Renal cortical epithelial cell (primary cell): ENCODE results near the gene PWP2. TPM values are rescaled to one million over a fixed set of nuclear protein-coding genes. Genes with fewer than 3 reads are reported as not detected.
"Not testable (repeated sequence)": the region's sequence is repeated elsewhere in the genome, so short reads cannot be mapped to it uniquely, and the experiment has no call there.

Source experiments
- DNase-seq: peaks from one replicate; pipeline ENCODE4 v3.0.0-alpha.2; 2011; ENCODE audit warnings: low read depth
- total RNA-seq: library from RNA; depleted of rRNA; stranded (reverse); fragments of >200 nt; gene quantifications from 2 replicates; pipeline ENCODE4 v1.2.3, GENCODE V29; 2014

The PWP2 gene
- total RNA-seq, 1 donor from 2014 or later, result 5.4 TPM

DNA sequence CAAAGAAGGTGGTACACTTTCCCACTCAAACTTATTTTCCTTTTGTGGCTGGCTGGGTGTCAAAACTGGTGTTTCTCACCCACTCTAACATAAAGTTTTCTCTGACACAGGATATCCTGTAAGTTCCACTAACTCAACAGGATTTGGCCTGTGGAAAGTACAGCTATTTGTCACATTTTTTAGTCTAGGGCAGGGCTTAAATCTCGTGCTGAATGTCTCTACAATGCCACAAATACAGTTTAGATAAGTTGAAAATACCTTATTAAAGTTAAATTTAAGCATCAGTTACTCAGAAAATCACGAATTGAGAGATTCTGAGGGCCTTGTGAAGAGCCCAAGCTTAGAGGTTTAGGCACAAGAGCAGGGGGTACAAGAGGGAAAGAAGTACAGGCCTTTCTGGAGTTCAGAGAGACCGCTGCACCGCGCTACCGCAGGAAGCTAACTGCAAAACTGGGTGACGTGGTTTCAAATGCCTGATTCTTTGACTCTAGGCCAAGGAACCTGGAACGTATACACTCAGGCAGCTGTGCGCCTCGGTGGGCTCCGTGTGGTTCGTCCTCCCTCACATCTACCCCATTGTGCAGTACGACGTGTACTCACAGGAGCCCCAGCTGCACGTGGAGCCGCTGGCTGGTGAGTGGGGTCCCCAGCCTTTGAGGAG lies 23.4 kb upstream of the PWP2 start:
- no peak for DNase-seq

DNA sequence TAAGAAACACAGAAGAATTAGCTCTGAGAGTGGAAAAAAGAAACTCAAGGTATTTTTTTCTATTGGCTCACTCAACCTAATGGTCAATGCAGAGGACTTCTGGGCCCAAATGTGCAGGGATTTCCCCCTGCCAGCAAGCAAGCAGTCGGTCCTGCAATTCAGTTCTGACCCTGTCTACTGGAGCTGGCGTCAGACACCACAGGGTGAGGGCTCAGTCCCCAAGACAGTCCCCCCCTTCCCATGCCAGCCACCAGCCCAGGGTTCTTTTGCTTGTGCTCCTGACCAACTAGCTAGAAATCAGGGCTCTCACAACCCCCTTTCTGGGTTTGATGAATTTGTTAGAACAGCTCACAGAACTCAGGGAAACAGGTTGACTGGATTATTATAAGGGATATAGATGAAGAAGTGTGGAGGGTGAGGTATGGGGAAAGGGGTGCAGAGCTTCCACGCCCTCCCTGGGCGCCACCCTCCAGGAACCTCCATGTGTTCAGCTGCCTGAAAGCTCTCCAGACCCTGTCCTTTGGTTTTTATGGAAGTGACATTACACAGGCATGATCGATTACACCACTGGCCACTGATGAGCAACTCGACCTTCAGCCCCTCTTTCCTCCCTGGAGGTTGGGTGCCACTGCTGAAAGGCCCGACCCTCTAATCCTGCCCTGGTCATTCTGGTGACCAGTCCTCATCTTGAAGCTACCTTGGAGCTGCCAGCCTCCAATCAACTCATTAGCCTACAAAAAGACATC lies 22.5 kb upstream of the PWP2 start:
- DNase-seq, result no peak

- DNase-seq, result peak; percentile 58
Measured at GRCh38 chr21:44085491-44086321, 21.5 kb upstream of the PWP2 start.

- DNase-seq, result no peak
Measured at GRCh38 chr21:44086636-44087425, 20.4 kb upstream of the PWP2 start.

- DNase-seq, result no peak
Measured at GRCh38 chr21:44087426-44088400, 19.5 kb upstream of the PWP2 start.

GRCh38 chr21:44088401-44088780 lies 18.8 kb upstream of the PWP2 start:
- no peak for DNase-seq

DNA sequence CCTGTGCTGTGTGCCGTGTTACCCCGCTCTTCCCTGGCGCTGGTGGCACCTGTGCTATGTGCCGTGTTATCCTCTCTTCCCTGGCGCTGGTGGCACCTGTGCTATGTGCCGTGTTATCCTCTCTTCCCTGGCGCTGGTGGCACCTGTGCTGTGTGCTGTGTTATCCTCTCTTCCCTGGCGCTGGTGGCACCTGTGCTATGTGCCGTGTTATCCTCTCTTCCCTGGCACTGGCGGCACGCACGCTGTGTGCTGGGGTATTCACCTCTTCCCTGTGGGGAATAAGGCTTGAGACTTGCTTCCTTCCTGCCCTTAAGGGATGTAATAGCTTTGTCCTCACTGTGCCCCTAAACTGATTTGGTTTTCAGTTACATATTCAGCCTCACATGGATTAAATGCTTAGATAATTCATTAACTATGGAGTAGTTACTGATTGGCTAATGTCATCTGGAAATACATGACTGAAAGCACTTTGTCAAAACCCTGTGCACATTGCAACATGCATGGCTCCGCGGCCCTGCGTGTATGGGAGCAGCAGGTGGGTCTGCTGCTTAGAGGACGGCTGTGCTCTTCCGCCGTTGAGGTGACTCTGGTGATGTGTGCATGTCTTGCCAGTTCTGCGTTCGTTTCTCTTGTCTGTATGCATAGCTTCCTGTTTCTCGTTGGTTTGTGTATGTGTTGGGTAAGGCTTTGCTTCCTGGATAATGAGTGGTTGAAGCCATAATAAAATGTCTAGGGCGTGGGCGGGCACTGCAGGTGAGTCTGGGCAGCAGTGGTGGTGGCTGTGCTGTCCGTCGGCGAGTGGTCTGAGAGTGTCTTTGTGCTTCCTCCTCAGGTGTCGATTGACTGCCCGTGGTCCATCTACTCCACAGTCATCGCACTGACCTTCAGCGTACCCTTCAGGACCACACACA lies 17.9 kb upstream of the PWP2 start:
- DNase-seq, result peak; percentile 95

DNA sequence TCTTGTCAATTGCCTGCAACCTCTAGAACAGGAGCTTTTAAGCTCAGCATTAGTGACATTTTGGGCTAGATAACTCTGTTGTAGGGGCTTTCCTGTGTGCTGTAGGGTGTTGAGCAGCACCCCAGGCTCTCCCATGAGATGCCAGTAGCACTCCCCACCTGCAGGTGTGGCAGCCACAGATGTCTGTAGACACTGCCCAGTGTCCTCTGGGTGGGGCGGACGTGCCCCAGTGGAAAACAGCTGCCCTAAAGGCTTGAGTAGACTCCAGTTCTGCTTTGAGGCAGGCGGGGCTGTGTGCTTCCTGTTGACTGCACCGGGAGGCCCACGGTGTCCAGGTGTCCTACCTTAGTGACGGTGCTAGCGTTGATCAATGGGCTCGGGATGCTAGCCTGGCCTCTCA lies 16.9 kb upstream of the PWP2 start:
- DNase-seq, result no peak

DNA sequence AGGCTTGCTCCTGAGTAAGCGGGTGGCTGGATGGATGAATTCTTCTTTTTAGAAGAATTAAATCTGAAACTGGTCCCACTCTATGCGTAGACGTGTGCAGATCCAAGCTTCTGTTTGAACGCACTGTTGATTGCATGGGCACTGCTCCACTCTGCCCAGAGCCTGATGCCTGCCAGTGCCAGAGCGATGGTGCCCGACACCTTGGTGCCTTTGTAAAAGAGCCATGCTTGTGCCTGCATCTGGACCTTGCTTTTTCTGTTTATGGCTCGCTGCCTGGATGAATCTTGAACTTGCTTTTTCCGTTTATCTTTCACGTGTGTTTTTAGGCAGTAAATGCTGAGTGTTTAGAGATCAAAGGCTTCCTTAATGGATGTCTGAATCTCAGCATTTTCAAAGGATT lies 15.0 kb upstream of the PWP2 start:
- DNase-seq, result no peak

DNA sequence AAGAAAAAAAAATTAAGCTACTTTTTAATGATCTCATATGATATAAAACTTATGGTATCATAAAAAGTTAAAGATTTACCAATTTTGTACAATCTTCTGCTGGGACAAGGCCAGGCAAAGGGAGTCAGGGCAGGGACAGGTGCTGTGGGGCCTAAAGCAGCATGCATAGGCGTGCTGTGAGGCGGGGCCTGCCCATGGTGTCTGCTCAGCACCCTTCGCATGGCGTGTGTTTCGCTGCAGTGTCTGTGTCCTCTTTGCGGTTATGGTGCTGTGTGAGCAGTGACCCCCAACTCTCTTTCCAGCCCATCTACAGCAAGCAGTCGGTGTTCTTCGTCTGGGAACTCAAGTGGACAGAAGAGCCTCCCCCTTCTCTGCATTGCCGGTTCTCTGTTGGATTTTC lies 13.4 kb upstream of the PWP2 start:
- DNase-seq, result no peak

DNA sequence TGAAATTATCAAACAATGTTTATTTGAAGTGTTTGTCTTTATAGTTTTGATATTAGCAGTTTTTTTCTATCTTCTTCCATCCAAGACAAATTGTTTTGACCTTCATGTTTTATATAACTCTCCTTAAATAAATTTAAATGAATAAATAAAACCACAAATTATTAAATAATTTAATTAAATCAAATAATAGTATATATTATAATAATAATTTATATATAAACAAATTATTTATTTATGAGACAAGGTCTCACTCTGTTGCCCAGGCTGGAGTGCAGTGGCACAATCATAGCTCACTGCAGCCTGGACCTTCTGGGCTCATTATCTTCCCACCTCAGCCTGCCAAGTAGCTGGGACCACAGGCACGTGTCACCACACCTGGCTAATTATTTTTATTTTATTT lies 12.4 kb upstream of the PWP2 start:
- no peak for DNase-seq

- not testable (repeated sequence) for DNase-seq
Measured at GRCh38 chr21:44098507-44098906, 8.7 kb upstream of the PWP2 start.

DNA sequence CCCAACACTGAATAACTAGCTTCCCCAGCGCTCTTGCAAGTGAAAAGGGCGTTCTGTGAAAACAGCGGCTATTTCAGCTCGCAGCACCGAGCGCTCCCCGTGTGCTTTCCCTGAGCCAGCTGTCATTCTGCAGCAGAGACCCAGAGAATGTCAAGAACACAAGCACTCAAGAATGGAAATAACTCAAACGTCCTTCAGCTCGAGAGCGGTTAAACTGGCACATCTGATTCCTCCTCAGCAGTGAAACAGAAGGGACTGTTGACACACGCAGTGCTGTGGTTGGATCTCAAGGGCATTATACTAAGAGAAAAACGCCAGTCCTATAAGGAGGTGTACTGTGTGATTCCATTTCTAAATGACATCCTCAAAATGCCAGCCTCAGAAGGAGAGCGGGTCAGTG lies 8.2 kb upstream of the PWP2 start:
- not testable (repeated sequence) for DNase-seq

DNA sequence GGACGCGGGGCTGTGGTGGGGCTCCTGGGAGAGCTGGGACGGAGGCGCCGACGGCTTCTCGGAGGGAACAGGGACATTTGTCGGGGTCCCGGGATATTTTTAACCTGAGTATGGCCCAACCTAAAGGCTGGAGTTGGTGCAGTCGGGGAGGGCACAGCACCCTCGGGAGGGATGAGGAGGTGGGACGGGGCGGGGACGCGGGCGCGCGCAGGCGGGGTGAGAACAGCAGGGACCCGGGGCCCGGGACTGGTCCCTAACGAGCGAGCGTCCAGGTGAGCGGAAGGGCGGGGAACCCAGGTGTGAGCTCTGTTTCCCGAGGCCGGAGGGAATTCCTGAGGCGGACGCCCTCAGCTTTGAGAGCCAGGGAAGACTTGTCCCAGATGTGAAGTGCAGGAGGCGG lies 390 bp downstream of the PWP2 start:
- not testable (repeated sequence) for DNase-seq

DNA sequence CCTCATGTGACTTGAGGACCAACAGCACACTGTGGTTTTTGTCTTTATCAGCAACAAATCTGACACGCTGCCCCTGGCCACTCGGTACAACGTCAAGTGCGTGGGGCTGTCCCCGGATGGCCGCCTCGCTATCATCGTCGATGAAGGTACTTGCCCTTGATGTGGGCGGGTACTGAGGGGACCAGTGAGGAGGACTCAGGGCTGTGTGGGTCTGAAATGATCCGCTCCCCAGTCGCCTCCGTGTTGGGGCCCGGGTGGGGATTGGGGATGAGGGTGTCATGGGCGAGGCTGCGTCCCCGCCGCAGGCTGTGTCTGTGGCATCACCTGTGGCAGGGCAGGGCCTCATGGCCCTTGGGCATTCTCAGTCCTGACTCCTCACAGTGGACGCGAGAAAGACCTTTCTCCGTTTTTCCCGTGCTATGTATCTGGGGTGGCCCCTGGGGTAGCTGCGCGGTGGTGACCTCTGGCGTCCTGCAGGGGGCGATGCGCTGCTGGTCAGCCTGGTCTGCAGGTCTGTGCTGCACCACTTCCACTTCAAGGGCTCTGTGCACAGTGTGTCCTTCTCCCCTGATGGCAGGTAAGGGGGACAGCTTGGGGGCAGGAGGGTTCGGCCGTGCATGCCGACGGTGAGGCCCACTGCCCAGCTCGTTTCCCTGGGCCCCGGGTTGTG lies 6.6 kb downstream of the PWP2 start:
- DNase-seq, result not testable (repeated sequence)

DNA sequence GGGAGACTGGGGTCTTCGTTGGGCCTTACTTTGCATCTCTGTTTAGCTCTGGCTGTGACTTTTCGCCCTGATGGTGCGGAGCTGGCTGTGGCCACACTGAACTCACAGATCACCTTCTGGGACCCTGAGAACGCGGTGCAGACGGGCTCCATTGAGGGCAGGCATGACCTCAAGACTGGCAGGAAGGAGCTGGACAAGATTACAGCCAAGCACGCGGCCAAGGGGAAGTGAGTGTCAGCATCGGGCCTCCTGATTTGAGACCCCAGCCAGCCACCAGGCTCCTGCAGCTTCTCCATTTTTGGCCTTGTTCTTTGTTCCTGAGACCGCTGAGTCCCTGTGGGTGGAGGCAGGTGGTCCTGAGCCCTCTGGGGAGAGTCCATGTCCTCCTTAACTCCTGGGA lies 14.9 kb downstream of the PWP2 start:
- not testable (repeated sequence) for DNase-seq

GRCh38 chr21:44127827-44128226 lies 20.6 kb downstream of the PWP2 start:
- not testable (repeated sequence) for DNase-seq

- not testable (repeated sequence) for DNase-seq
Measured at GRCh38 chr21:44133715-44134057, 26.5 kb downstream of the PWP2 start.

- DNase-seq, result not testable (repeated sequence)
Measured at GRCh38 chr21:44134732-44135131, 27.5 kb downstream of the PWP2 start.
